ENCODE data around the gene SREBF1. TPM values are rescaled to one million over a fixed set of nuclear protein-coding genes. Genes with fewer than 3 reads are reported as not detected.

SREBF1 gene
- polyA plus RNA-seq, 3 donors: 39.8 to 58.2 (median 45.8) TPM

- no peak for DNase-seq (ENCODE audit: extremely low read depth in 1 of 11, low read depth in 9 of 11, low spot score in 4 of 11)
These were observed 30.1 kb upstream of the SREBF1 start for GRCh38 chr17:17866897-17867296.

- no peak for DNase-seq (ENCODE audit: extremely low read depth in 1 of 11, low read depth in 9 of 11, low spot score in 4 of 11)
These were observed 29.6 kb upstream of the SREBF1 start for GRCh38 chr17:17866425-17866824.

- no peak for DNase-seq (ENCODE audit: extremely low read depth in 1 of 11, low read depth in 9 of 11, low spot score in 4 of 11)
These were observed 28.2 kb upstream of the SREBF1 start for GRCh38 chr17:17865035-17865434.

GRCh38 chr17:17860766-17861107 lies 24.0 kb upstream of the SREBF1 start:
- DNase-seq (ENCODE audit: extremely low read depth in 1 of 11, low read depth in 9 of 11, low spot score in 4 of 11): no peak

- DNase-seq (ENCODE audit: extremely low read depth in 1 of 11, low read depth in 9 of 11, low spot score in 4 of 11): no peak
These were observed 23.4 kb upstream of the SREBF1 start for GRCh38 chr17:17859909-17860765.

- no peak for DNase-seq (ENCODE audit: extremely low read depth in 1 of 11, low read depth in 9 of 11, low spot score in 4 of 11)
These were observed 20.7 kb upstream of the SREBF1 start for GRCh38 chr17:17857496-17857895.

- DNase-seq (ENCODE audit: extremely low read depth in 1 of 11, low read depth in 9 of 11, low spot score in 4 of 11): no peak
These were observed 19.6 kb upstream of the SREBF1 start for GRCh38 chr17:17856386-17856785.

GRCh38 chr17:17855976-17856375 lies 19.2 kb upstream of the SREBF1 start:
- DNase-seq (ENCODE audit: extremely low read depth in 1 of 11, low read depth in 9 of 11, low spot score in 4 of 11): no peak

- DNase-seq (ENCODE audit: extremely low read depth in 1 of 11, low read depth in 9 of 11, low spot score in 4 of 11): no peak
These were observed 17.1 kb upstream of the SREBF1 start for GRCh38 chr17:17853811-17854447.

GRCh38 chr17:17852930-17853329 lies 16.1 kb upstream of the SREBF1 start:
- DNase-seq (ENCODE audit: extremely low read depth in 1 of 11, low read depth in 9 of 11, low spot score in 4 of 11): no peak

- DNase-seq (ENCODE audit: extremely low read depth in 1 of 11, low read depth in 9 of 11, low spot score in 4 of 11): no peak
These were observed 14.6 kb upstream of the SREBF1 start for GRCh38 chr17:17851103-17852002.

- DNase-seq (ENCODE audit: extremely low read depth in 1 of 11, low read depth in 9 of 11, low spot score in 4 of 11): no peak
These were observed 13.1 kb upstream of the SREBF1 start for GRCh38 chr17:17849845-17850373.

- DNase-seq (ENCODE audit: extremely low read depth in 1 of 11, low read depth in 9 of 11, low spot score in 4 of 11): no peak
These were observed 12.5 kb upstream of the SREBF1 start for GRCh38 chr17:17849147-17849820.

GRCh38 chr17:17848311-17849082 lies 11.7 kb upstream of the SREBF1 start:
- DNase-seq (ENCODE audit: extremely low read depth in 1 of 11, low read depth in 9 of 11, low spot score in 4 of 11): no peak

GRCh38 chr17:17847726-17848125 lies 10.9 kb upstream of the SREBF1 start:
- no peak for DNase-seq (ENCODE audit: extremely low read depth in 1 of 11, low read depth in 9 of 11, low spot score in 4 of 11)

GRCh38 chr17:17847118-17847689 lies 10.4 kb upstream of the SREBF1 start:
- DNase-seq (ENCODE audit: extremely low read depth in 1 of 11, low read depth in 9 of 11, low spot score in 4 of 11): no peak

GRCh38 chr17:17846645-17847044 lies 9.9 kb upstream of the SREBF1 start:
- no peak for DNase-seq (ENCODE audit: extremely low read depth in 1 of 11, low read depth in 9 of 11, low spot score in 4 of 11)

GRCh38 chr17:17846003-17846402 lies 9.2 kb upstream of the SREBF1 start:
- DNase-seq (ENCODE audit: extremely low read depth in 1 of 11, low read depth in 9 of 11, low spot score in 4 of 11): no peak
